Activated naive CD8-positive, alpha-beta T cell (primary cell): ENCODE measurements around the gene GSPT1.

Experiments
- H3K27ac Mint-ChIP-seq: one replicate; pipeline ENCODE4 v1.8.0; 2021; ENCODE audit warnings: mixed read lengths
- H3K27me3 Mint-ChIP-seq: one replicate; pipeline ENCODE4 v1.8.0; 2021; ENCODE audit warnings: mixed read lengths
- H3K36me3 Mint-ChIP-seq: one replicate; pipeline ENCODE4 v1.8.0; 2021; ENCODE audit warnings: mixed read lengths
- H3K4me1 Mint-ChIP-seq: one replicate; pipeline ENCODE4 v1.8.0; 2021; ENCODE audit warnings: low read depth, mixed read lengths
- H3K4me3 Mint-ChIP-seq: one replicate; pipeline ENCODE4 v1.8.0; 2021; ENCODE audit warnings: mild to moderate bottlenecking, mixed read lengths
- H3K9me3 Mint-ChIP-seq: one replicate; pipeline ENCODE4 v1.8.0; 2021; ENCODE audit warnings: low read depth, mixed read lengths

Gene GSPT1

GRCh38 chr16:11890231-11890965 lies 25.4 kb downstream of the GSPT1 start:
- Mint-ChIP-seq H3K36me3 (peaks cover 3% of the 10 kb centered on the region), H3K4me3 (no peak overlapping the region), H3K27me3 (no peaks in the 10 kb centered on the region), H3K4me1 (peaks cover 2% of the 10 kb centered on the region), H3K27ac (no peak overlapping the region), H3K9me3 (no peaks in the 10 kb centered on the region)

- H3K4me1 Mint-ChIP-seq = no peaks in the 10 kb centered on the region
- peaks cover 2% of the 10 kb centered on the region for H3K36me3 Mint-ChIP-seq
- no peak overlapping the region for H3K27ac Mint-ChIP-seq
- H3K4me3 Mint-ChIP-seq = no peak overlapping the region
- no peaks in the 10 kb centered on the region for H3K27me3 Mint-ChIP-seq
- no peaks in the 10 kb centered on the region for H3K9me3 Mint-ChIP-seq
Measured at GRCh38 chr16:11886881-11887280, 28.9 kb downstream of the GSPT1 start.

- H3K4me1 Mint-ChIP-seq = peaks cover 2% of the 10 kb centered on the region
- H3K27me3 Mint-ChIP-seq = no peaks in the 10 kb centered on the region
- H3K27ac Mint-ChIP-seq = peak overlapping the region; percentile 28
- H3K36me3 Mint-ChIP-seq = peaks cover 5% of the 10 kb centered on the region
- no peak overlapping the region for H3K4me3 Mint-ChIP-seq
- H3K9me3 Mint-ChIP-seq = no peaks in the 10 kb centered on the region
Measured at GRCh38 chr16:11884035-11884434, 31.7 kb downstream of the GSPT1 start.

GRCh38 chr16:11880007-11880406 lies 35.7 kb downstream of the GSPT1 start:
- peaks cover 2% of the 10 kb centered on the region for H3K4me1 Mint-ChIP-seq
- no peak overlapping the region for H3K4me3 Mint-ChIP-seq
- H3K27ac Mint-ChIP-seq = peak overlapping the region; percentile 70
- peaks cover 8% of the 10 kb centered on the region for H3K36me3 Mint-ChIP-seq
- H3K9me3 Mint-ChIP-seq = no peaks in the 10 kb centered on the region
- H3K27me3 Mint-ChIP-seq = no peaks in the 10 kb centered on the region

- Mint-ChIP-seq H3K27me3 (no peaks in the 10 kb centered on the region), H3K9me3 (no peaks in the 10 kb centered on the region), H3K4me1 (peaks cover 4% of the 10 kb centered on the region), H3K36me3 (peaks cover 10% of the 10 kb centered on the region), H3K4me3 (no peak overlapping the region), H3K27ac (no peak overlapping the region)
Measured at GRCh38 chr16:11877374-11877773, 38.4 kb downstream of the GSPT1 start.

GRCh38 chr16:11876306-11876705 lies 39.5 kb downstream of the GSPT1 start:
- H3K27ac Mint-ChIP-seq = peak overlapping the region; percentile 22
- no peaks in the 10 kb centered on the region for H3K9me3 Mint-ChIP-seq
- H3K4me3 Mint-ChIP-seq = no peak overlapping the region
- peaks cover 4% of the 10 kb centered on the region for H3K4me1 Mint-ChIP-seq
- H3K36me3 Mint-ChIP-seq = peaks cover 10% of the 10 kb centered on the region
- H3K27me3 Mint-ChIP-seq = no peaks in the 10 kb centered on the region

GRCh38 chr16:11875721-11876120 lies 40.0 kb downstream of the GSPT1 start:
- H3K4me3 Mint-ChIP-seq = no peak overlapping the region
- H3K27me3 Mint-ChIP-seq = no peaks in the 10 kb centered on the region
- H3K4me1 Mint-ChIP-seq = peaks cover 4% of the 10 kb centered on the region
- H3K27ac Mint-ChIP-seq = no peak overlapping the region
- H3K36me3 Mint-ChIP-seq = peaks cover 10% of the 10 kb centered on the region
- no peaks in the 10 kb centered on the region for H3K9me3 Mint-ChIP-seq

- Mint-ChIP-seq H3K27ac (no peak overlapping the region), H3K4me1 (peaks cover 10% of the 10 kb centered on the region), H3K27me3 (no peaks in the 10 kb centered on the region), H3K36me3 (peaks cover 13% of the 10 kb centered on the region), H3K4me3 (no peak overlapping the region), H3K9me3 (no peaks in the 10 kb centered on the region)
Measured at GRCh38 chr16:11871193-11871592, 44.6 kb downstream of the GSPT1 start.

- H3K4me3 Mint-ChIP-seq = no peak overlapping the region
- no peaks in the 10 kb centered on the region for H3K27me3 Mint-ChIP-seq
- H3K36me3 Mint-ChIP-seq = peaks cover 10% of the 10 kb centered on the region
- no peaks in the 10 kb centered on the region for H3K9me3 Mint-ChIP-seq
- no peak overlapping the region for H3K27ac Mint-ChIP-seq
- H3K4me1 Mint-ChIP-seq = peaks cover 17% of the 10 kb centered on the region
Measured at GRCh38 chr16:11870399-11870798, 45.4 kb downstream of the GSPT1 start.

GRCh38 chr16:11869353-11870228 lies 46.2 kb downstream of the GSPT1 start:
- H3K4me1 Mint-ChIP-seq = peaks cover 21% of the 10 kb centered on the region
- no peak overlapping the region for H3K4me3 Mint-ChIP-seq
- no peaks in the 10 kb centered on the region for H3K27me3 Mint-ChIP-seq
- H3K36me3 Mint-ChIP-seq = peaks cover 9% of the 10 kb centered on the region
- peak overlapping the region; percentile 22 for H3K27ac Mint-ChIP-seq
- no peaks in the 10 kb centered on the region for H3K9me3 Mint-ChIP-seq

- Mint-ChIP-seq H3K27me3 (no peaks in the 10 kb centered on the region), H3K9me3 (no peaks in the 10 kb centered on the region), H3K36me3 (peaks cover 9% of the 10 kb centered on the region), H3K27ac (peak overlapping the region; percentile 41), H3K4me1 (peaks cover 21% of the 10 kb centered on the region), H3K4me3 (no peak overlapping the region)
Measured at GRCh38 chr16:11868412-11868980, 47.3 kb downstream of the GSPT1 start.

- Mint-ChIP-seq H3K36me3 (peaks cover 8% of the 10 kb centered on the region), H3K27ac (no peak overlapping the region), H3K27me3 (no peaks in the 10 kb centered on the region), H3K4me3 (no peak overlapping the region), H3K4me1 (peaks cover 27% of the 10 kb centered on the region), H3K9me3 (no peaks in the 10 kb centered on the region)
Measured at GRCh38 chr16:11862489-11862888, 53.3 kb downstream of the GSPT1 start.

GRCh38 chr16:11857161-11857560 lies 58.6 kb downstream of the GSPT1 start:
- Mint-ChIP-seq H3K9me3 (no peaks in the 10 kb centered on the region), H3K27ac (no peak overlapping the region), H3K36me3 (peaks cover 18% of the 10 kb centered on the region), H3K4me3 (no peak overlapping the region), H3K4me1 (peaks cover 43% of the 10 kb centered on the region), H3K27me3 (no peaks in the 10 kb centered on the region)

GRCh38 chr16:11852092-11852809 lies 63.5 kb downstream of the GSPT1 start:
- no peaks in the 10 kb centered on the region for H3K27me3 Mint-ChIP-seq
- H3K9me3 Mint-ChIP-seq = no peaks in the 10 kb centered on the region
- peak overlapping the region; percentile 96 for H3K27ac Mint-ChIP-seq
- H3K4me1 Mint-ChIP-seq = peaks cover 62% of the 10 kb centered on the region
- H3K4me3 Mint-ChIP-seq = peak overlapping the region; percentile 99
- H3K36me3 Mint-ChIP-seq = peaks cover 9% of the 10 kb centered on the region
